K562 (cell line): ENCODE data around the gene RRM2. TPM values are rescaled to one million over a fixed set of nuclear protein-coding genes. Genes with fewer than 3 reads are reported as not detected.

Experiments
- ATAC-seq: fragments of 200-7000 bp; cut with Tn5 transposase; 3 replicates; pipeline ENCODE4 v1.9.1; 2020; ENCODE audit warnings: moderate library complexity
- BruUV-seq: library from RNA; stranded (reverse); fragments of 400-500 nt; replicated peaks from 2 replicates; lab custom pipeline; 2021; lab: Mats Ljungman, UMichigan
- CTCF ChIA-PET: fragments of 300-600 bp; formaldehyde crosslinking; extraction: SDS; loops from one replicate; lab custom pipeline; 2021; ENCODE audit warnings: low intra/inter-chr PET ratio; lab: Yijun Ruan, JAX
- POLR2A ChIA-PET: fragments of 300-600, 350-650 bp; sonication (Branson Sonifier 250); formaldehyde crosslinking; extraction: SDS; loops from one replicate; lab custom pipeline; 2021; ENCODE audit warnings: antibody characterized with exemption, inconsistent platforms; lab: Yijun Ruan, JAX
- DNase-seq, 4 experiments: peaks; one replicate each; pipeline versions ENCODE4 v3.0.0 to v3.0.0-alpha.2; 2011 to 2018; ENCODE audit warnings: low spot score in 3 of 4, mixed read lengths in 3 of 4; ENCODE audit errors: extremely low read depth in 1 of 4
- FAIRE-seq: peaks from 2 replicates; lab custom pipeline; 2011; peaks lifted over from hg19 to GRCh38; lab: Jason Lieb, UNC
- H2AFZ ChIP-seq: 2 replicates; pipeline ENCODE4 v1.6.0; 2011; ENCODE audit warnings: low read depth, low read length, control low read depth, inconsistent platforms
- H3K27ac ChIP-seq: fragments of 200-600 bp; 3 replicates; pipeline ENCODE4 v1.8.0; 2011; ENCODE audit warnings: low read depth, mild to moderate bottlenecking, control low read depth, inconsistent platforms, low read length, moderate library complexity, mixed read lengths; ENCODE audit errors: extremely low read depth
- H3K27me3 ChIP-seq, 2 experiments: fragments of 300-600 bp in 1 of 2; 2 replicates in 1 of 2; 3 replicates in 1 of 2; pipeline versions ENCODE4 v1.6.0 to v1.8.0; 2011; ENCODE audit warnings: inconsistent platforms in 2 of 2, low read length in 2 of 2, mild to moderate bottlenecking in 1 of 2, mixed read lengths in 1 of 2, moderate library complexity in 1 of 2; ENCODE audit not compliant: control insufficient read depth in 2 of 2, insufficient read depth in 2 of 2
- H3K36me3 ChIP-seq: fragments of 300-600 bp; 3 replicates; pipeline ENCODE4 v1.8.0; 2011; ENCODE audit warnings: mild to moderate bottlenecking, low read length, inconsistent platforms; ENCODE audit not compliant: control insufficient read depth, insufficient read depth
- H3K4me1 ChIP-seq, 2 experiments: fragments of 200-600 bp in 1 of 2; replicated peaks in 1 of 2; 2 replicates in 1 of 2; 3 replicates in 1 of 2; pipeline versions ENCODE4 v1.5.1 to v1.8.0; 2011; ENCODE audit warnings: inconsistent platforms in 2 of 2, low read length in 2 of 2, mild to moderate bottlenecking in 1 of 2, mixed read lengths in 1 of 2, moderate library complexity in 1 of 2; ENCODE audit not compliant: control insufficient read depth in 2 of 2, insufficient read depth in 2 of 2
- H3K4me2 ChIP-seq: 2 replicates; pipeline ENCODE4 v1.6.1; 2011; ENCODE audit warnings: low read length, control low read depth, inconsistent platforms, mixed read lengths; ENCODE audit not compliant: insufficient read depth
- H3K4me3 ChIP-seq: fragments of 200-600 bp; sonication (generic), shearing (Covaris generic); 2 replicates; pipeline ENCODE4 v1.5.1; 2016; ENCODE audit warnings: control low read depth, inconsistent platforms
- H3K79me2 ChIP-seq: fragments of 200-600 bp; 3 replicates; pipeline ENCODE4 v1.8.0; 2011; ENCODE audit warnings: low read length, inconsistent platforms; ENCODE audit not compliant: control insufficient read depth, insufficient read depth
- H3K9ac ChIP-seq, 2 experiments: 2 replicates each; pipeline versions ENCODE4 v1.6.0 to v1.6.1; 2011; ENCODE audit warnings: low read depth in 2 of 2, low read length in 2 of 2, control low read depth in 1 of 2, inconsistent platforms in 1 of 2, mild to moderate bottlenecking in 1 of 2, mixed read lengths in 1 of 2; ENCODE audit not compliant: insufficient read depth in 1 of 2
- H3K9me1 ChIP-seq: one replicate; pipeline ENCODE4 v1.6.0; 2011; ENCODE audit warnings: inconsistent platforms, mild to moderate bottlenecking, low read length, moderate library complexity; ENCODE audit not compliant: control insufficient read depth, insufficient read depth
- H3K9me3 ChIP-seq: replicated peaks from 2 replicates; pipeline ENCODE4 v1.5.1; 2011; ENCODE audit warnings: low read depth, low read length, inconsistent platforms; ENCODE audit not compliant: control insufficient read depth, insufficient read depth
- H4K20me1 ChIP-seq: replicated peaks from 2 replicates; pipeline ENCODE4 v1.6.1; 2011; ENCODE audit warnings: low read length, inconsistent platforms, mixed read lengths; ENCODE audit not compliant: control insufficient read depth, insufficient read depth
- ATF7 ChIP-seq: fragments of 450-650 bp; IDR thresholded peaks from 2 replicates; pipeline ENCODE4 v1.7.1; 2014; ENCODE audit warnings: mild to moderate bottlenecking, moderate library complexity
- C11orf30 ChIP-seq: fragments of 450-650 bp; IDR thresholded peaks from 2 replicates; pipeline ENCODE4 v1.6.1; 2016; ENCODE audit warnings: low read depth, mild to moderate bottlenecking
- CBFA2T2 ChIP-seq: fragments of 450-650 bp; conservative IDR thresholded peaks from 2 replicates; pipeline ENCODE4 v1.6.1; 2017; ENCODE audit warnings: mild to moderate bottlenecking
- CBX2 ChIP-seq: fragments of 200-600 bp; sonication (generic); IDR thresholded peaks from one replicate; pipeline ENCODE4 v1.6.1; 2012; ENCODE audit warnings: mild to moderate bottlenecking, low read length, inconsistent platforms; ENCODE audit not compliant: insufficient read depth, poor library complexity, severe bottlenecking
- EZH2 ChIP-seq: IDR thresholded peaks from 2 replicates; pipeline ENCODE4 v1.6.1; 2012; ENCODE audit warnings: low read depth, mild to moderate bottlenecking, inconsistent platforms, low read length, borderline replicate concordance
- GATAD2A ChIP-seq: fragments of 450-650 bp; IDR thresholded peaks from 2 replicates; pipeline ENCODE4 v1.6.1; 2017
- ZNF324 ChIP-seq: fragments of 250-450 bp; sonication (Bioruptor Pico); IDR thresholded peaks from 2 replicates; pipeline ENCODE4 v1.4.0; 2020; ENCODE audit warnings: mild to moderate bottlenecking
- ZNF699 ChIP-seq: fragments of 250-450 bp; sonication (Bioruptor Pico); IDR thresholded peaks from 2 replicates; pipeline ENCODE4 v1.8.0; 2021; ENCODE audit warnings: mild to moderate bottlenecking, moderate library complexity; ENCODE audit not compliant: insufficient replicate concordance
- ZNF77 ChIP-seq: fragments of 250-450 bp; sonication (Bioruptor Pico); IDR thresholded peaks from 2 replicates; pipeline ENCODE4 v1.5.0; 2020
- WGBS: fragments of 100-300 bp; shearing (Covaris generic); methylation state at CpG from one replicate; pipeline ENCODE4 v1.1.6; 2016; ENCODE audit warnings: low coverage, mixed read lengths; ENCODE audit not compliant: insufficient coverage; ENCODE audit errors: missing lambda C conversion rate; 5-methylcytosine and 5-hydroxymethylcytosine counted together
- in situ Hi-C: fragments of 300-500 bp; cut with MboI; formaldehyde crosslinking; loops from 4 replicates; pipeline ENCODE4 v1.15.0; 2018; ENCODE audit warnings: inconsistent platforms, mixed read lengths
- intact Hi-C: fragments of 100-400 bp; cut with micrococcal nuclease; formaldehyde crosslinking; loops from 2 replicates; pipeline ENCODE4 v1.14.2; 2022
- polyA plus RNA-seq, 8 experiments: library from polyadenylated mRNA; depleted of rRNA in 4 of 8; stranded (reverse) in 5 of 8; unstranded in 3 of 8; fragments of >200 nt; fragmentation: Nextera tagmentation in 2 of 8; fragmentation: Illumina TruSeq in 1 of 8; extraction: Ambion mirVana in 2 of 8; extraction: Trizol in 1 of 8; gene quantifications; 2 replicates each; pipeline versions ENCODE4 v1.2.1 to v1.2.3, GENCODE V29; 2011 to 2014; ENCODE audit warnings: inconsistent platforms in 1 of 8, missing spikeins in 1 of 8
- total RNA-seq, 7 experiments: library from RNA; depleted of rRNA in 6 of 7; stranded (reverse); fragments of >200 nt in 6 of 7; fragmentation: Illumina TruSeq in 2 of 7; extraction: Trizol in 2 of 7; gene quantifications; 2 replicates each; pipeline versions ENCODE4 v1.2.1 to v1.2.3, GENCODE V29; 2011 to 2021; ENCODE audit warnings: low replicate concordance in 1 of 7
- TF ChIP-seq, protein P1 (sequence below): fragments of 250-450 bp; sonication (Bioruptor Pico); IDR thresholded peaks from 2 replicates; pipeline ENCODE4 v1.8.0; 2021; ENCODE audit warnings: borderline replicate concordance, mild to moderate bottlenecking, moderate library complexity; ENCODE audit not compliant: poor library complexity, severe bottlenecking
- TF ChIP-seq, protein P2 (sequence below): fragments of 250-450 bp; sonication (Bioruptor Pico); IDR thresholded peaks from 2 replicates; pipeline ENCODE4 v1.9.0; 2021; ENCODE audit warnings: mild to moderate bottlenecking, inconsistent platforms
- TF ChIP-seq, protein P3 (sequence below): fragments of 450-650 bp; IDR thresholded peaks from 2 replicates; pipeline ENCODE4 v1.6.1; 2017; ENCODE audit warnings: antibody characterized with exemption

RRM2 gene
- total and polyA plus RNA-seq, 9 of the 15 experiments (the other 6 are each of a cell fraction or from before 2014, with no cell fraction given) = 50.1 to 244 (median 128) TPM

DNA sequence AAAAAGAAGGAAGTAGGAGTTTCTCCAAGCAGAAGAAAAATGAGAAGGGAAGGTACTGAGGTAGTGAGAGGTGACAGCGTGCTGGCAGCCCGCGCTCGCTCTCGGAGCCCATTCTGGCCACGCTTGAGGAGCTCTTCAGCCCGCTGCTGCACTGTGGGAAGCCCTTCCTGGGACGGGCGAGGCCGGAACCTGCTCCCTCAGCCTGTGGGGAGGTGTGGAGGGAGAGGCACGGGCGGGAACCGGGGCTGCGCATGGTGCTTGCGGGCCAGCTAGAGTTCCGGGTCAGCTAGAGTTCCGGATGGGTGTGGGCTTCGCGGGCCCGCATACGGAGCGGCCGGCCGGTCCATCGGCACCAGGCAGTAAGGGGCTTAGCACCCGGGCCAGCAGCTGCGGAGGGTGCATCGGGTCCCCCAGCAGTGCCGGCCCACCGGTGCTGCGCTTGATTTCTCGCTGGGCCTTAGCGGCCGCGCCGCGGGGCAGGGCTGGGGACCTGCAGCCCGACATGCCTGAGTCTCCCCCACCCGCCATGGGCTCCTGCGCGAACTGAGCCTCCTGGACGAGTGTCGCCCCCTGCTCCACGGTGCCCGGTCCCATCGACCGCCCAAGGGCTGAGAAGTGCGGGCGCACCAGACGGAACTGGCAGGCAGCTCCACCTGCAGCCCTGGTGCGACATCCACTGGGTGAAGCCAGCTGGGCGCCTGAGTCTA lies 31.2 kb upstream of the RRM2 start:
- H4K20me1 ChIP-seq = no peaks in the 10 kb centered on the region
- no peaks in the 10 kb centered on the region for H3K9me3 ChIP-seq
- in situ Hi-C loops (no loop called here), intact Hi-C loops (no loop called here)
- no peak overlapping the region for H3K4me2 ChIP-seq
- H3K4me1 ChIP-seq = peaks cover 0 to 11% of the 10 kb centered on the region in 2 experiments; a peak in 1 of 5 replicates
- no peak overlapping the region for H3K27ac ChIP-seq
- no TSS peak for BruUV-seq
- H2AFZ ChIP-seq = no peak overlapping the region
- H3K36me3 ChIP-seq = no peaks in the 10 kb centered on the region
- CTCF ChIA-PET = no interaction called here
- no peak for TF ChIP-seq CBX2
- no peak for TF ChIP-seq ZNF77
- TF ChIP-seq, protein P1, sequence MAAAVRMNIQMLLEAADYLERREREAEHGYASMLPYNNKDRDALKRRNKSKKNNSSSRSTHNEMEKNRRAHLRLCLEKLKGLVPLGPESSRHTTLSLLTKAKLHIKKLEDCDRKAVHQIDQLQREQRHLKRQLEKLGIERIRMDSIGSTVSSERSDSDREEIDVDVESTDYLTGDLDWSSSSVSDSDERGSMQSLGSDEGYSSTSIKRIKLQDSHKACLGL (CRISPR knock-in tag) = no peak
- TF ChIP-seq EZH2 = no peak
- TF ChIP-seq CBFA2T2 = no peak
- no peak for TF ChIP-seq GATAD2A
- no peak for TF ChIP-seq ATF7
- no peak for TF ChIP-seq ZNF324
- no peak for TF ChIP-seq ZNF699 (CRISPR knock-in tag)
- TF ChIP-seq, protein P2, sequence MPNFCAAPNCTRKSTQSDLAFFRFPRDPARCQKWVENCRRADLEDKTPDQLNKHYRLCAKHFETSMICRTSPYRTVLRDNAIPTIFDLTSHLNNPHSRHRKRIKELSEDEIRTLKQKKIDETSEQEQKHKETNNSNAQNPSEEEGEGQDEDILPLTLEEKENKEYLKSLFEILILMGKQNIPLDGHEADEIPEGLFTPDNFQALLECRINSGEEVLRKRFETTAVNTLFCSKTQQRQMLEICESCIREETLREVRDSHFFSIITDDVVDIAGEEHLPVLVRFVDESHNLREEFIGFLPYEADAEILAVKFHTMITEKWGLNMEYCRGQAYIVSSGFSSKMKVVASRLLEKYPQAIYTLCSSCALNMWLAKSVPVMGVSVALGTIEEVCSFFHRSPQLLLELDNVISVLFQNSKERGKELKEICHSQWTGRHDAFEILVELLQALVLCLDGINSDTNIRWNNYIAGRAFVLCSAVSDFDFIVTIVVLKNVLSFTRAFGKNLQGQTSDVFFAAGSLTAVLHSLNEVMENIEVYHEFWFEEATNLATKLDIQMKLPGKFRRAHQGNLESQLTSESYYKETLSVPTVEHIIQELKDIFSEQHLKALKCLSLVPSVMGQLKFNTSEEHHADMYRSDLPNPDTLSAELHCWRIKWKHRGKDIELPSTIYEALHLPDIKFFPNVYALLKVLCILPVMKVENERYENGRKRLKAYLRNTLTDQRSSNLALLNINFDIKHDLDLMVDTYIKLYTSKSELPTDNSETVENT = no peak
- no peak for TF ChIP-seq C11orf30
- TF ChIP-seq, protein P3, sequence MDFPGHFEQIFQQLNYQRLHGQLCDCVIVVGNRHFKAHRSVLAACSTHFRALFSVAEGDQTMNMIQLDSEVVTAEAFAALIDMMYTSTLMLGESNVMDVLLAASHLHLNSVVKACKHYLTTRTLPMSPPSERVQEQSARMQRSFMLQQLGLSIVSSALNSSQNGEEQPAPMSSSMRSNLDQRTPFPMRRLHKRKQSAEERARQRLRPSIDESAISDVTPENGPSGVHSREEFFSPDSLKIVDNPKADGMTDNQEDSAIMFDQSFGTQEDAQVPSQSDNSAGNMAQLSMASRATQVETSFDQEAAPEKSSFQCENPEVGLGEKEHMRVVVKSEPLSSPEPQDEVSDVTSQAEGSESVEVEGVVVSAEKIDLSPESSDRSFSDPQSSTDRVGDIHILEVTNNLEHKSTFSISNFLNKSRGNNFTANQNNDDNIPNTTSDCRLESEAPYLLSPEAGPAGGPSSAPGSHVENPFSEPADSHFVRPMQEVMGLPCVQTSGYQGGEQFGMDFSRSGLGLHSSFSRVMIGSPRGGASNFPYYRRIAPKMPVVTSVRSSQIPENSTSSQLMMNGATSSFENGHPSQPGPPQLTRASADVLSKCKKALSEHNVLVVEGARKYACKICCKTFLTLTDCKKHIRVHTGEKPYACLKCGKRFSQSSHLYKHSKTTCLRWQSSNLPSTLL = no peak
- no peak overlapping the region; a peak in 1 of 4 replicates for H3K9ac ChIP-seq
- H3K79me2 ChIP-seq = no peaks in the 10 kb centered on the region
- FAIRE-seq (no peak), ATAC-seq (no peak), DNase-seq (no peak)
- H3K4me3 ChIP-seq = no peak overlapping the region
- 68% methylated on average over 19 of the region's 52 CpGs for WGBS
- POLR2A ChIA-PET = interaction anchor here (0.6 to 1.4 kb wide), 3 partner anchors 8 to 42 kb away, joined by 3 to 5 read pairs (median 3); no protein-coding TSS in a partner anchor
- no peaks in the 10 kb centered on the region for H3K9me1 ChIP-seq
- H3K27me3 ChIP-seq = peaks cover 6 to 22% of the 10 kb centered on the region in 2 experiments; a peak in 4 of 5 replicates
